Measurements from ENCODE around the gene CD300LB.
"Not testable (repeated sequence)": the region's sequence is repeated elsewhere in the genome, so short reads cannot be mapped to it uniquely, and the experiment has no call there.

The CD300LB gene

GRCh38 chr17:74521701-74522201 is 9.5 kb downstream of the CD300LB start:
- Histone ChIP-seq H3K79me2 (ENCODE audit: insufficient read depth, low read length) (no peaks in the 10 kb centered on the region), H3K36me3 (ENCODE audit: insufficient read depth, low read length) (no peaks in the 10 kb centered on the region), H3K27ac (ENCODE audit: low read length) (no peak overlapping the region), H2AFZ (ENCODE audit: low read depth, low read length) (no peak overlapping the region), H3K4me1 (ENCODE audit: insufficient read depth, low read length) (no peaks in the 10 kb centered on the region), H3K9ac (ENCODE audit: low read depth, low read length) (no peak overlapping the region), H4K20me1 (ENCODE audit: insufficient read depth, low read length) (no peaks in the 10 kb centered on the region), H3K4me3 (ENCODE audit: low read depth in 1 of 2, low read length in 2 of 2) (no peak overlapping the region), H3K27me3 (ENCODE audit: insufficient read depth, low read length, poor library complexity) (no peaks in the 10 kb centered on the region), H3K9me3 (ENCODE audit: insufficient read depth, low read length, severe bottlenecking) (no peaks in the 10 kb centered on the region), H3K4me2 (ENCODE audit: insufficient read depth, low read length) (no peak overlapping the region)
- TF ChIP-seq CTCF (IDR thresholded peaks at IDR 0.05; ENCODE audit: borderline replicate concordance, extremely low read depth, low read length, poor library complexity, severe bottlenecking) (no peak), EZH2 (IDR thresholded peaks at IDR 0.05; ENCODE audit: borderline replicate concordance, low read depth, low read length, severe bottlenecking) (no peak)
- DNase-seq, result no peak
- ATAC-seq (ENCODE audit: insufficient read depth, low read depth), result no peak

GRCh38 chr17:74520790-74521480 is 10.3 kb downstream of the CD300LB start:
- no peaks in the 10 kb centered on the region for H3K4me1 ChIP-seq (ENCODE audit: insufficient read depth, low read length)
- H3K9me3 ChIP-seq (ENCODE audit: insufficient read depth, low read length, severe bottlenecking), result no peaks in the 10 kb centered on the region
- ATAC-seq (ENCODE audit: insufficient read depth, low read depth), result no peak
- no peak for DNase-seq
- H3K9ac ChIP-seq (ENCODE audit: low read depth, low read length), result no peak overlapping the region
- TF ChIP-seq EZH2 (IDR thresholded peaks at IDR 0.05; ENCODE audit: borderline replicate concordance, low read depth, low read length, severe bottlenecking), result no peak
- H3K4me2 ChIP-seq (ENCODE audit: insufficient read depth, low read length), result no peak overlapping the region
- no peaks in the 10 kb centered on the region for H3K27me3 ChIP-seq (ENCODE audit: insufficient read depth, low read length, poor library complexity)
- no peaks in the 10 kb centered on the region for H4K20me1 ChIP-seq (ENCODE audit: insufficient read depth, low read length)
- H3K4me3 ChIP-seq (ENCODE audit: low read depth in 1 of 2, low read length in 2 of 2), result no peak overlapping the region
- H3K79me2 ChIP-seq (ENCODE audit: insufficient read depth, low read length), result no peaks in the 10 kb centered on the region
- no peaks in the 10 kb centered on the region for H3K36me3 ChIP-seq (ENCODE audit: insufficient read depth, low read length)
- H2AFZ ChIP-seq (ENCODE audit: low read depth, low read length), result no peak overlapping the region
- H3K27ac ChIP-seq (ENCODE audit: low read length), result no peak overlapping the region

- Histone ChIP-seq H3K27me3 (ENCODE audit: insufficient read depth, low read length, poor library complexity) (no peaks in the 10 kb centered on the region), H4K20me1 (ENCODE audit: insufficient read depth, low read length) (no peaks in the 10 kb centered on the region), H3K9me3 (ENCODE audit: insufficient read depth, low read length, severe bottlenecking) (peaks cover 1% of the 10 kb centered on the region), H2AFZ (ENCODE audit: low read depth, low read length) (no peak overlapping the region), H3K36me3 (ENCODE audit: insufficient read depth, low read length) (no peaks in the 10 kb centered on the region), H3K27ac (ENCODE audit: low read length) (no peak overlapping the region), H3K79me2 (ENCODE audit: insufficient read depth, low read length) (no peaks in the 10 kb centered on the region), H3K4me3 (ENCODE audit: low read depth in 1 of 2, low read length in 2 of 2) (no peak overlapping the region), H3K9ac (ENCODE audit: low read depth, low read length) (no peak overlapping the region), H3K4me2 (ENCODE audit: insufficient read depth, low read length) (no peak overlapping the region), H3K4me1 (ENCODE audit: insufficient read depth, low read length) (no peaks in the 10 kb centered on the region)
- TF ChIP-seq EZH2 (IDR thresholded peaks at IDR 0.05; ENCODE audit: borderline replicate concordance, low read depth, low read length, severe bottlenecking) (no peak), CTCF (IDR thresholded peaks at IDR 0.05; ENCODE audit: borderline replicate concordance, extremely low read depth, low read length, poor library complexity, severe bottlenecking) (no peak)
- DNase-seq, result no peak
- no peak for ATAC-seq (ENCODE audit: insufficient read depth, low read depth)
These were observed 11.2 kb downstream of the CD300LB start for GRCh38 chr17:74520016-74520434.

GRCh38 chr17:74518413-74518981 is 12.8 kb downstream of the CD300LB start:
- peaks cover 15% of the 10 kb centered on the region for H3K9me3 ChIP-seq (ENCODE audit: insufficient read depth, low read length, severe bottlenecking)
- H3K4me3 ChIP-seq (ENCODE audit: low read depth in 1 of 2, low read length in 2 of 2); H3K27me3 ChIP-seq (ENCODE audit: insufficient read depth, low read length, poor library complexity); H3K79me2 ChIP-seq (ENCODE audit: insufficient read depth, low read length); H2AFZ ChIP-seq (ENCODE audit: low read depth, low read length); ATAC-seq (ENCODE audit: insufficient read depth, low read depth); H3K4me2 ChIP-seq (ENCODE audit: insufficient read depth, low read length); H3K27ac ChIP-seq (ENCODE audit: low read length); DNase-seq; H3K36me3 ChIP-seq (ENCODE audit: insufficient read depth, low read length); H4K20me1 ChIP-seq (ENCODE audit: insufficient read depth, low read length); H3K9ac ChIP-seq (ENCODE audit: low read depth, low read length); H3K4me1 ChIP-seq (ENCODE audit: insufficient read depth, low read length): not testable (repeated sequence)

Measured in DND-41 (cell line).